HepG2 (cell line): ENCODE measurements around the gene CACNA1G.

Source experiments
- EZH2 ChIP-seq: conservative IDR thresholded peaks from 2 replicates; pipeline ENCODE4 v1.6.1; 2012; ENCODE audit warnings: mild to moderate bottlenecking, low read depth, low read length, moderate library complexity
- FOXM1 ChIP-seq: sonication (generic); formaldehyde crosslinking; IDR thresholded peaks from 2 replicates; pipeline ENCODE4 v1.5.0; 2020; ENCODE audit warnings: missing genetic modification reagents
- HMGXB4 ChIP-seq, 2 experiments: sonication (generic) in 1 of 2; formaldehyde crosslinking in 1 of 2; IDR thresholded peaks; 2 replicates each; pipeline versions ENCODE4 v1.4.0 to v1.6.1; 2018 to 2020; ENCODE audit warnings: missing genetic modification reagents in 2 of 2, borderline replicate concordance in 1 of 2, low read depth in 1 of 2, mild to moderate bottlenecking in 1 of 2, missing biosample characterization in 1 of 2
- SIN3A ChIP-seq: IDR thresholded peaks from 2 replicates; pipeline ENCODE4 v1.6.1; 2011; ENCODE audit warnings: low read depth, mild to moderate bottlenecking, control low read depth, low read length, borderline replicate concordance
- TBX3 ChIP-seq: fragments of 450-650 bp; IDR thresholded peaks from 2 replicates; pipeline ENCODE4 v1.6.1; 2017; ENCODE audit warnings: antibody characterized with exemption, mild to moderate bottlenecking, inconsistent platforms, borderline replicate concordance
- TCF7 ChIP-seq: sonication (generic); IDR thresholded peaks from 2 replicates; pipeline ENCODE4 v1.6.1; 2016; ENCODE audit warnings: antibody characterized with exemption, low read depth
- TP53 ChIP-seq: sonication (generic); formaldehyde crosslinking; conservative IDR thresholded peaks from 2 replicates; pipeline ENCODE4 v1.4.0; 2020; ENCODE audit warnings: missing genetic modification reagents
- ZGPAT ChIP-seq: IDR thresholded peaks from 2 replicates; pipeline ENCODE4 v1.6.1; 2016; ENCODE audit warnings: mild to moderate bottlenecking
- ZNF317 ChIP-seq: sonication (generic); formaldehyde crosslinking; IDR thresholded peaks from 2 replicates; pipeline ENCODE4 v1.5.0; 2020; ENCODE audit warnings: mild to moderate bottlenecking, missing genetic modification reagents
- ZNF354B ChIP-seq: sonication (generic); formaldehyde crosslinking; IDR thresholded peaks from 2 replicates; pipeline ENCODE4 v1.8.0; 2022; ENCODE audit warnings: mild to moderate bottlenecking, missing genetic modification reagents
- ZNF589 ChIP-seq: sonication (generic); formaldehyde crosslinking; conservative IDR thresholded peaks from 2 replicates; pipeline ENCODE4 v1.8.0; 2022; ENCODE audit warnings: mild to moderate bottlenecking, moderate library complexity, missing genetic modification reagents
- TF ChIP-seq, protein P1 (sequence below): sonication (generic); formaldehyde crosslinking; IDR thresholded peaks from 2 replicates; pipeline ENCODE4 v1.5.0; 2020; ENCODE audit warnings: mild to moderate bottlenecking, missing genetic modification reagents, moderate library complexity
- TF ChIP-seq, protein P2 (sequence below): sonication (generic); formaldehyde crosslinking; IDR thresholded peaks from 2 replicates; pipeline ENCODE4 v1.4.0; 2020; ENCODE audit warnings: missing genetic modification reagents

DNA sequence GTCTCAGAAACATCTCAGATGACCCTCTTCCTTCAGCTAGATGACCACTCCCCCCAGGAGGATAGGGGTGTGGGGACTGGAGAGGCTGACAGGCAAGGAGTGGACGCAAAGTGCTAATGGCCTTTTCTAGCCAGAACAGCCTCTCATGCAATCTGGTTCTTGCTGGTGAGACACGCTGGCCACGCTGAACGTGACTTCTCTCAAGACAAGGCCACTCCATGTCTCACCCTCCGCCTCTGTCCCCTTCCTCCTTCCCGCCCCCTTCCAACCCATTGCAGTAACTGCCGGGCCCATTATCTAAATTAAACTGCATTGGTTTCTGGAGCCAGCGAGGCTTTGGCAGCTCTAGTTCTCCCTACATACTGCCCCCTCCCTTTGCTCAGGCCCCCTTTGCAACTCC is 9.5 kb downstream of the CACNA1G start:
- TF ChIP-seq TP53 (CRISPR knock-in tag) (no peak), ZNF589 (CRISPR knock-in tag) (no peak), EZH2 (no peak), ZNF354B (CRISPR knock-in tag) (no peak), ZNF317 (CRISPR knock-in tag) (no peak), TBX3 (no peak), FOXM1 (CRISPR knock-in tag) (no peak), HMGXB4 (CRISPR knock-in tag; IDR thresholded peaks at IDR 0.05; ENCODE audit: borderline replicate concordance in 1 of 2, low read depth in 1 of 2) (no peak), TCF7 (no peak), SIN3A (no peak), ZGPAT (CRISPR knock-in tag) (no peak)
- TF ChIP-seq, protein P1, sequence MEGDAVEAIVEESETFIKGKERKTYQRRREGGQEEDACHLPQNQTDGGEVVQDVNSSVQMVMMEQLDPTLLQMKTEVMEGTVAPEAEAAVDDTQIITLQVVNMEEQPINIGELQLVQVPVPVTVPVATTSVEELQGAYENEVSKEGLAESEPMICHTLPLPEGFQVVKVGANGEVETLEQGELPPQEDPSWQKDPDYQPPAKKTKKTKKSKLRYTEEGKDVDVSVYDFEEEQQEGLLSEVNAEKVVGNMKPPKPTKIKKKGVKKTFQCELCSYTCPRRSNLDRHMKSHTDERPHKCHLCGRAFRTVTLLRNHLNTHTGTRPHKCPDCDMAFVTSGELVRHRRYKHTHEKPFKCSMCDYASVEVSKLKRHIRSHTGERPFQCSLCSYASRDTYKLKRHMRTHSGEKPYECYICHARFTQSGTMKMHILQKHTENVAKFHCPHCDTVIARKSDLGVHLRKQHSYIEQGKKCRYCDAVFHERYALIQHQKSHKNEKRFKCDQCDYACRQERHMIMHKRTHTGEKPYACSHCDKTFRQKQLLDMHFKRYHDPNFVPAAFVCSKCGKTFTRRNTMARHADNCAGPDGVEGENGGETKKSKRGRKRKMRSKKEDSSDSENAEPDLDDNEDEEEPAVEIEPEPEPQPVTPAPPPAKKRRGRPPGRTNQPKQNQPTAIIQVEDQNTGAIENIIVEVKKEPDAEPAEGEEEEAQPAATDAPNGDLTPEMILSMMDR (CRISPR knock-in tag) = no peak
- TF ChIP-seq, protein P2, sequence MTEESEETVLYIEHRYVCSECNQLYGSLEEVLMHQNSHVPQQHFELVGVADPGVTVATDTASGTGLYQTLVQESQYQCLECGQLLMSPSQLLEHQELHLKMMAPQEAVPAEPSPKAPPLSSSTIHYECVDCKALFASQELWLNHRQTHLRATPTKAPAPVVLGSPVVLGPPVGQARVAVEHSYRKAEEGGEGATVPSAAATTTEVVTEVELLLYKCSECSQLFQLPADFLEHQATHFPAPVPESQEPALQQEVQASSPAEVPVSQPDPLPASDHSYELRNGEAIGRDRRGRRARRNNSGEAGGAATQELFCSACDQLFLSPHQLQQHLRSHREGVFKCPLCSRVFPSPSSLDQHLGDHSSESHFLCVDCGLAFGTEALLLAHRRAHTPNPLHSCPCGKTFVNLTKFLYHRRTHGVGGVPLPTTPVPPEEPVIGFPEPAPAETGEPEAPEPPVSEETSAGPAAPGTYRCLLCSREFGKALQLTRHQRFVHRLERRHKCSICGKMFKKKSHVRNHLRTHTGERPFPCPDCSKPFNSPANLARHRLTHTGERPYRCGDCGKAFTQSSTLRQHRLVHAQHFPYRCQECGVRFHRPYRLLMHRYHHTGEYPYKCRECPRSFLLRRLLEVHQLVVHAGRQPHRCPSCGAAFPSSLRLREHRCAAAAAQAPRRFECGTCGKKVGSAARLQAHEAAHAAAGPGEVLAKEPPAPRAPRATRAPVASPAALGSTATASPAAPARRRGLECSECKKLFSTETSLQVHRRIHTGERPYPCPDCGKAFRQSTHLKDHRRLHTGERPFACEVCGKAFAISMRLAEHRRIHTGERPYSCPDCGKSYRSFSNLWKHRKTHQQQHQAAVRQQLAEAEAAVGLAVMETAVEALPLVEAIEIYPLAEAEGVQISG (CRISPR knock-in tag) = no peak
